Ovary (tissue), 9 donors: Measurements from ENCODE around the gene GBX2. TPM values are rescaled to one million over a fixed set of nuclear protein-coding genes. Genes with fewer than 3 reads are reported as not detected.

Source experiments
- DNase-seq, 5 donors: peaks; one replicate each; pipeline ENCODE4 v3.0.0-alpha.2; 2019 to 2020
- H3K27ac ChIP-seq, 2 donors: fragments of 200-600 bp; one replicate each; pipeline versions ENCODE4 v1.5.1 to v1.8.0; 2019 to 2022
- H3K27me3 ChIP-seq: fragments of 200-600 bp; one replicate; pipeline ENCODE4 v1.8.0; 2022
- H3K36me3 ChIP-seq: fragments of 200-600 bp; sonication (generic); one replicate; pipeline ENCODE4 v1.5.1; 2019
- H3K4me1 ChIP-seq: one replicate; pipeline ENCODE4 v1.8.1; 2013; ENCODE audit warnings: mild to moderate bottlenecking, moderate library complexity; ENCODE audit not compliant: insufficient read depth
- H3K4me3 ChIP-seq: fragments of 200-600 bp; sonication (generic); one replicate; pipeline ENCODE4 v1.5.1; 2017
- H3K9me3 ChIP-seq, 2 donors: fragments of 200-600 bp in 1 of 2; sonication (generic) in 1 of 2; one replicate each; pipeline versions ENCODE4 v1.5.1 to v1.8.1; 2013 to 2019; ENCODE audit warnings: mild to moderate bottlenecking in 1 of 2, moderate library complexity in 1 of 2
- CTCF ChIP-seq, 3 donors: fragments of 450-650 bp in 2 of 3; fragments of 200-600 bp in 1 of 3; IDR thresholded peaks; one replicate each; pipeline versions ENCODE4 v1.5.1 to v1.8.0; 2016 to 2022; ENCODE audit warnings: antibody characterized with exemption in 3 of 3, mild to moderate bottlenecking in 1 of 3
- EP300 ChIP-seq: sonication (generic); formaldehyde crosslinking; IDR thresholded peaks from one replicate; pipeline ENCODE4 v1.6.1; 2017; ENCODE audit warnings: antibody characterized with exemption
- POLR2A ChIP-seq: fragments of 450-650 bp; IDR thresholded peaks from one replicate; pipeline ENCODE4 v1.6.1; 2017; ENCODE audit warnings: antibody characterized with exemption, mild to moderate bottlenecking, moderate library complexity
- WGBS, 3 donors: extraction: QIAGEN DNeasy Blood & Tissue Kit in 1 of 3; methylation state at CpG; one replicate each; pipeline versions ENCODE4 v1.1.5 to v1.1.7; 2013 to 2017; 5-methylcytosine and 5-hydroxymethylcytosine counted together
- intact Hi-C, 4 donors: fragments of 100-400 bp; cut with DNase I; formaldehyde crosslinking; loops; one replicate each; pipeline versions ENCODE4 v1.11.0 to v1.15.1; 2022 to 2023
- polyA plus RNA-seq, 2 donors: library from polyadenylated mRNA; stranded (reverse); fragments of 200-250 nt in 1 of 2; fragments of 350-450 nt in 1 of 2; fragmentation: Illumina TruSeq in 1 of 2; extraction: RNeasy Lipid Tissue Mini Kit (QIAGEN cat#74804) in 1 of 2; gene quantifications; one replicate each; pipeline ENCODE4 v1.2.3, GENCODE V29; 2013 to 2014
- total RNA-seq, 7 donors: library from RNA; depleted of rRNA in 2 of 7; stranded (reverse); fragments of >200 nt in 2 of 7; fragmentation: NEBNext Ultra II Directional in 3 of 7; extraction: Animal tissue kit (Norgen Biotek cat#: 25700) in 3 of 7; gene quantifications; one replicate each; pipeline versions ENCODE4 v1.1.0 to v1.2.4, GENCODE V29; 2016 to 2023
- donor health status: DM: no; HTN: no; CAD: no; lungs with moderate emphysema.
- donor health status: DM: no; HTN: no; CAD: no.
- donor health status: Bipolar disorder and iron deficiency.
- donor health status: DM: yes; HTN: yes; CAD: no.
- donor health status: DM: no; HTN: no; CAD: no.
- donor health status: DM: yes; HTN: yes; CAD: no.

Gene GBX2
- total and polyA plus RNA-seq, 9 donors = not detected

GRCh38 chr2:236204953-236205352 lies 36.8 kb upstream of the GBX2 start:
- DNase-seq = no peak
- Histone ChIP-seq H3K27me3 (no peaks in the 10 kb centered on the region), H3K27ac (no peak overlapping the region), H3K4me3 (no peak overlapping the region), H3K9me3 (peaks cover 0 to 4% of the 10 kb centered on the region in 2 donors), H3K4me1 (no peaks in the 10 kb centered on the region), H3K36me3 (no peaks in the 10 kb centered on the region)
- TF ChIP-seq EP300 = no peak
- no peak for TF ChIP-seq POLR2A
- TF ChIP-seq CTCF (IDR thresholded peaks at IDR 0.05) = no peak
- WGBS, 3 donors = 91 to 98% (median 91%) methylated on average over 5 of the region's 5 CpGs
- intact Hi-C loops = no loop called here

- WGBS, 3 donors = 65 to 72% (median 65%) methylated on average over 7 of the region's 7 CpGs
- intact Hi-C loops = no loop called here
- Histone ChIP-seq H3K4me3 (no peak overlapping the region), H3K4me1 (no peaks in the 10 kb centered on the region), H3K9me3 (peaks cover 0 to 4% of the 10 kb centered on the region in 2 donors), H3K27ac (no peak overlapping the region), H3K27me3 (no peaks in the 10 kb centered on the region), H3K36me3 (no peaks in the 10 kb centered on the region)
- TF ChIP-seq EP300 = no peak
- no peak for TF ChIP-seq POLR2A
- TF ChIP-seq CTCF (IDR thresholded peaks at IDR 0.05) = no peak
- no peak for DNase-seq
Observed at GRCh38 chr2:236200378-236200777, 32.2 kb upstream of the GBX2 start.

- 77 to 83% (median 78%) methylated on average over 7 of the region's 7 CpGs for WGBS, 3 donors
- no peaks in the 10 kb centered on the region for H3K36me3 ChIP-seq
- H3K27ac ChIP-seq = no peak overlapping the region
- no peaks in the 10 kb centered on the region for H3K4me1 ChIP-seq
- no peak for TF ChIP-seq POLR2A
- TF ChIP-seq CTCF (IDR thresholded peaks at IDR 0.05) = no peak
- TF ChIP-seq EP300 = no peak
- no peak overlapping the region for H3K4me3 ChIP-seq
- intact Hi-C loops = no loop called here
- no peaks in the 10 kb centered on the region for H3K27me3 ChIP-seq
- H3K9me3 ChIP-seq = no peaks in the 10 kb centered on the region
- DNase-seq = no peak
Observed at GRCh38 chr2:236196366-236196765, 28.2 kb upstream of the GBX2 start.

GRCh38 chr2:236195726-236196125 lies 27.5 kb upstream of the GBX2 start:
- Histone ChIP-seq H3K9me3 (no peaks in the 10 kb centered on the region), H3K4me3 (no peak overlapping the region), H3K36me3 (no peaks in the 10 kb centered on the region), H3K27me3 (no peaks in the 10 kb centered on the region), H3K4me1 (no peaks in the 10 kb centered on the region), H3K27ac (no peak overlapping the region)
- no peak for DNase-seq
- intact Hi-C loops = no loop called here
- 88 to 90% (median 88%) methylated on average over 12 of the region's 12 CpGs for WGBS, 3 donors
- TF ChIP-seq EP300 (no peak), POLR2A (no peak), CTCF (IDR thresholded peaks at IDR 0.05) (no peak)

- Histone ChIP-seq H3K27ac (no peak overlapping the region), H3K9me3 (no peaks in the 10 kb centered on the region), H3K36me3 (no peaks in the 10 kb centered on the region), H3K4me3 (no peak overlapping the region), H3K4me1 (no peaks in the 10 kb centered on the region), H3K27me3 (no peaks in the 10 kb centered on the region)
- no peak for DNase-seq
- 83 to 91% (median 90%) methylated on average over 12 of the region's 12 CpGs for WGBS, 3 donors
- no peak for TF ChIP-seq POLR2A
- no peak for TF ChIP-seq CTCF (IDR thresholded peaks at IDR 0.05)
- TF ChIP-seq EP300 = no peak
- intact Hi-C loops = no loop called here
Observed at GRCh38 chr2:236194786-236195185, 26.6 kb upstream of the GBX2 start.
